ENCODE data around the gene EIF4A2.
"Not testable (repeated sequence)": the region's sequence is repeated elsewhere in the genome, so short reads cannot be mapped to it uniquely, and the experiment has no call there.

EIF4A2 gene

DNA sequence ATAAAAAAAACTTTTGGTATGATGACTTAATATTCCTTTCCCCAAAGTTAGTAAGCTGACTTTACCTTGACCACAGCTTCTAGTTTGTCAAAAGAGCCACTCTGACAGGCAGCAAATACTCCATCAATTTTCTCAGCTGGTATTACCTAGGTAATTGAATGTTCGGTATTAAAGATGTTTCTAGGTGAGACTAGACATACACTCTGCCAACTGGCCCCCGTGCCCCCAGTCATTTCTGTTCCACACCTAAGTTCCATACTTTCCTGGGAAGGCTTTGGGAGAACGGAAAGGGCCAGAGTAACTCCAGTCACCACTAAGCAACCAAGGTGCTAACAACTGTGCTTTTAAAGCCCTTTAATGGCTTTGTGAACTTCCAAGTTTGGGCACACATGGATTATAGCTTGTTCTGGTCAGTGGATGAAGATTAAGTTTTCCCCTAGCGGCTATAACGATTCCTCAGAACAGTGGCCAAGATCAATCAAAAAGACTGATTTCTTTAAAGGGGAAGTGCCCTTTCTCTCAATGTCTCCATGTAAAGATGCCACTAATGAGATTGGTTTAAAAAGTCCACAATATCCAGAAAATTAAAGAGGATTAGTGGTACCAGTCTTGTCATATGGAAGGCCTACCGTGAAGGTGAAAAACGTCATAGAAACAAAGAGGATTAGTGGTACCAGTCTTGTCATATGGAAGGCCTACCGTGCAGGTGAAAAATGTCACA is 7.0 kb downstream of the EIF4A2 start:
- H3K27me3 Mint-ChIP-seq: no peaks in the 10 kb centered on the region
- DNase-seq (no peak), ATAC-seq (replicated peaks) (peak; percentile 29 to 39)
- H3K4me1 Mint-ChIP-seq: peaks cover 19 to 33% of the 10 kb centered on the region in 2 donors
- H3K4me3 Mint-ChIP-seq: no peak overlapping the region
- no peaks in the 10 kb centered on the region for H3K9me3 Mint-ChIP-seq
- H3K27ac Mint-ChIP-seq: peak overlapping the region; percentile 87
- H3K36me3 Mint-ChIP-seq: peaks cover 39 to 59% of the 10 kb centered on the region in 2 donors

DNA sequence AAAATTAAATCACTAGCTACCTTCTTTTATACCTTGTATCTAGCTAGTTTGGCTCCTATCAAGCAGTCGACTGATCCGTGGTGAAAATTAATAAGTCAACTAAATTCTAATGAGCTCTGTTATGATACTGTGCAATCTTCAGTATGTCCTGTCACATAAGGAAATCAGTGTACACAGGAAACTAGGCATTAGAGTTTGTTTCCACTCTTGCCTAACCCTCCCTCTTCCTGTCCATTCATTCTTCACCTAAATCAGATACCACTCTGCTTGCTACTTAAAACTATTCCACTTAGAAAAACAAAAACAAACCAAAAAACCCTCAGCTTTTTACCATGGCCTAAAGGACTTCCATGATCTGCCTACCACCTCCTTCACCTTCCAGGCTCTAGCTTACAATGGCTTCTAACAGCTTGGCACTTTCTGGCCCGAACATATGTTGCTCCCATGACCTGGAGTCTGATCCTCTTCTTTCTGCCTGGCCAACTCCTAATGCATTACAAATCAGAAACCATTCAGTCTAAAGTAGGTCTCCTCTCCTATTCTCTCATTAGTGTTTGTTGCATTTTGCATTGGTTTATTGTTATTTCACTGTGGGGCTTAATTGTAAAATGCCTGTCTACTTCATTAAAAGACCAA is 15.0 kb downstream of the EIF4A2 start:
- peaks cover 24 to 43% of the 10 kb centered on the region in 2 donors for H3K36me3 Mint-ChIP-seq
- no peaks in the 10 kb centered on the region for H3K9me3 Mint-ChIP-seq
- H3K4me1 Mint-ChIP-seq: peaks cover 0 to 4% of the 10 kb centered on the region in 2 donors
- H3K27ac Mint-ChIP-seq: no peak overlapping the region
- ATAC-seq (replicated peaks): no peak
- H3K27me3 Mint-ChIP-seq: no peaks in the 10 kb centered on the region
- H3K4me3 Mint-ChIP-seq: no peak overlapping the region
- no peak for DNase-seq

DNA sequence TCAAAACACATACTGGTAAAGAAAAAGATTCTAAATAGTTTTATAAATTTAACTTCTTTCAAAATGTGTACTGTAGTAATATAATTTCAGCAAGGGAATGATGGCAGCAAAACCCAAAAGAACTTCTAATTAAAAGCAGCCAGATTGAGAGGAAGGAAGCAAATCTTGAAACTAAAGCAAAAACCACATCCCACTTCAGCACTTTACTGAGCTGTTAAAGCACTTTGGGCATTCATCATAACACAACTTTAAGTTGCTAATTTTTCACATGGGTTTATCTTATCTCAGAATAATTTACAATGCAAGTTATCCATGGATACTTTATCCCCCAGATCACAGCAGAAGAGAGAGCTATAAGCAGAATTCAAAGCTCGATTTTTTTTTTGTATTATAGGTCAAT is 16.9 kb downstream of the EIF4A2 start:
- H3K36me3 Mint-ChIP-seq: peaks cover 23 to 31% of the 10 kb centered on the region in 2 donors
- H3K27ac Mint-ChIP-seq: no peak overlapping the region
- H3K9me3 Mint-ChIP-seq: no peaks in the 10 kb centered on the region
- DNase-seq (no peak), ATAC-seq (replicated peaks) (no peak)
- no peaks in the 10 kb centered on the region for H3K27me3 Mint-ChIP-seq
- peaks cover 0 to 4% of the 10 kb centered on the region in 2 donors for H3K4me1 Mint-ChIP-seq
- H3K4me3 Mint-ChIP-seq: no peak overlapping the region

DNA sequence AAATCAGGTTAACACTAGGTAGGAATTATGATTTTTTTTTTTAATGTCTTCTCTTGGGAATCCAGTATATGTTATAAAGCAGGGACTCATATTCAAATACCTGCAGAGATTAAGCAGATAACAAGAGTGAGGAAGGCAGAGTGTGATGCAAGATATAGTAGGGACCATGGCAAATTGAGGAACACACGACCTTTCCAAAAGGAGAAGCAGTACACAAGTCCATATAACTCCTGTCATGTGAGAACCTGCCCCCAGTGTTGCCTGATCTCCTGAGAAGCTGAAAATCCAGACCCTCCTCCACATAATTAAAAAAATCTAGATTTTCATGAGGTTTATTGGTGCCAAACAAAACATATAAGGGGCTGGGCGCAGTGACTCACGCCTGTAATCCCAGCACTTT is 19.3 kb downstream of the EIF4A2 start:
- Mint-ChIP-seq H3K9me3 (no peaks in the 10 kb centered on the region), H3K4me1 (peaks cover 9% of the 10 kb centered on the region in 2 donors), H3K36me3 (peaks cover 9 to 19% of the 10 kb centered on the region in 2 donors), H3K4me3 (no peak overlapping the region), H3K27ac (no peak overlapping the region), H3K27me3 (no peaks in the 10 kb centered on the region)
- DNase-seq: no peak
- ATAC-seq (replicated peaks): no peak

DNA sequence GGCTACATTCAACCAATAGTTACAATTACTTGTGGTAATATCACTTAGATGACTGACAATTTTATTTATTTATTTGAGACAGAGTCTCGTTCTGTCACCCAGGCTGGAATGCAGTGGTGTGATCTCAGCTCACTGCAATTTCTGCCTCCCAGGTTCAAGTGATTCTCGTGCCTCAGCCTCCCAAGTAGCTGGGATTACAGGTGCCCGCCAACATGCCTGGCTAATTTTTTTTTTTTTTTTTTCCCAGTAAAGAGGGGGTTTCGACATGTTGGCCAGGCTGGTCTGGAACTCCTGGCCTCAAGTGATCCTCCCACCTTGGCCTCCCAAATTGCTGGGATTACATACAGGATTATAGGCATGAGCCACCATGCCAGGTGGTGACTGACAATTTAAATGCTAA is 20.1 kb downstream of the EIF4A2 start:
- peaks cover 7 to 16% of the 10 kb centered on the region in 2 donors for H3K36me3 Mint-ChIP-seq
- DNase-seq; ATAC-seq (replicated peaks); H3K4me3 Mint-ChIP-seq; H3K27me3 Mint-ChIP-seq; H3K4me1 Mint-ChIP-seq; H3K9me3 Mint-ChIP-seq; H3K27ac Mint-ChIP-seq: not testable (repeated sequence)

DNA sequence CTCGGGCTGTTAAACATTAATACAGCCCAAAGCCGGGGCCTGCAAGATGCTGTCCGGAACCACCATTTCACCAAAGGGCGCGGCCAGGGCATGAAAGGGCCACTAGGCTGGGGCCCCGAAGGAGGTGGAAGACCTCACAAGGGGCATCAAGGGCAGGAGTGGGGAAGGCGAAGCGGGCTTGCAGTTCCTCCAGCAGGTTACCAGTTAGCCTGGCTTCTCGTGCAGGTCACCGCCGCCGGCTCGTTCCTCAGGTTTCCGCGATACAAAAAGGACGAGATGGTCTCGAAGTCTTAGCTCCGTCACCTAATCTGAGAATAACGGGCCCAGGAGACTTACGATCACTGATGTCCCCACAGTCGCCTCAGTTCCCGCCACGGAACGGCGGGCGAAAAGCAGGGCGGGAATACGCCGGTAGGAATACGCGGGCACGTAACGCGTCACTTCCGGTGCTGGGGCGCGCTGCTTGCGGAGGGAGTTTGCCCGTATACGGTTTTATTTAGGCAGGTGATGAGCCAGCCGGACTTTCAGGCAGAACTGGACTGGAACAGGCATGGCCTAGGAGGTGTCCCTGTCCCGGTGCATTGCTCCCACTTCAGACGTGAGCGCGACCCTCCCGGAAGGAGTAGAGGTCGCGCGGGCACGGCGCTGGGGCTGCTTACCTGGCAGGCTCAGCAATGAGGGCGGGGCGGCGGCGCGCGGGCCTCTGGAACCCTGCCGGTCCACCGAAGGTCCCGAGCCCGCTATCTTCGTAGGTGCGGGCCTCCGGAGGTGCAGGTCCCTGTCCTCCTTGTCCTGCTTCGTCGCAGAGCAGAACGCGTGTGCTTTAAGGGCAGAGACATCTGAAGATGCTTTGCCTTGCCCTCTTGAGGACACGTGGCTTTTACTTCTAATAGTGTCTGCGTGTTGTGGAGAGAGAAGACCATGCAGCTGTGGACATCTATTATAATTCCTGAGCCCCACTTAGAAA is 23.0 kb downstream of the EIF4A2 start, which contains the start of gene RFC4:
TSS of gene RFC4 (minus strand) at position 394 of the 967 bp plus-strand sequence. CDS start 1,769 bp downstream, outside the sequence.
- peak within 1 kb of the TSS; percentile 93 for H3K27ac Mint-ChIP-seq
- H3K4me3 Mint-ChIP-seq: peak within 1 kb of the TSS; percentile 90
- no peaks in the 10 kb centered on the region for H3K27me3 Mint-ChIP-seq
- peak; percentile 79 for DNase-seq
- peak; percentile 91 to 93 for ATAC-seq (replicated peaks)
- H3K36me3 Mint-ChIP-seq: peaks cover 2 to 8% of the 10 kb centered on the region in 2 donors
- no peaks in the 10 kb centered on the region for H3K9me3 Mint-ChIP-seq
- peaks cover 5 to 9% of the 10 kb centered on the region in 2 donors for H3K4me1 Mint-ChIP-seq

DNA sequence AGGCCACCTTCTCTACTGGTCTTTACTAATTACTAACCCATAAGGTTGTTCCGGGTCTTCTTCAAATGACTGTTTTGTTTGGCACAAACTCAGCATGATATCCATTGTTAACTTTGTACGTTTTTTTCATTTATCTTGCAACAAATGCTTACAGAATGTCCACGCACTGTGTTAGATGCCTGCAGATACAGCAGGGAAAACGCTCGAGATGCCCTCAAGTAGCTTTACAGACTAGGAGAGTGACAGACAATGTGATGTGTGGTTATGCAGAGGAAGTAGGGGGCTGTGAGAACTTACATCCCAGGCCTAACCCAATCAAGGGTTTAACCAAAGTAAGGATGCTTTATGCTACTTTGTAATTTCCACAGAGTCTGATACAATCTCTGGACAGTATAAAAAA is 23.9 kb downstream of the EIF4A2 start:
- Mint-ChIP-seq H3K27me3 (peaks cover 3 to 4% of the 10 kb centered on the region in 2 donors), H3K9me3 (no peaks in the 10 kb centered on the region), H3K4me1 (peaks cover 5 to 9% of the 10 kb centered on the region in 2 donors), H3K4me3 (peak overlapping the region; percentile 90), H3K36me3 (peaks cover 2 to 8% of the 10 kb centered on the region in 2 donors), H3K27ac (peak overlapping the region; percentile 93)
- ATAC-seq (replicated peaks) (peak in 1 of 2 donors; percentile 11), DNase-seq (no peak)

DNA sequence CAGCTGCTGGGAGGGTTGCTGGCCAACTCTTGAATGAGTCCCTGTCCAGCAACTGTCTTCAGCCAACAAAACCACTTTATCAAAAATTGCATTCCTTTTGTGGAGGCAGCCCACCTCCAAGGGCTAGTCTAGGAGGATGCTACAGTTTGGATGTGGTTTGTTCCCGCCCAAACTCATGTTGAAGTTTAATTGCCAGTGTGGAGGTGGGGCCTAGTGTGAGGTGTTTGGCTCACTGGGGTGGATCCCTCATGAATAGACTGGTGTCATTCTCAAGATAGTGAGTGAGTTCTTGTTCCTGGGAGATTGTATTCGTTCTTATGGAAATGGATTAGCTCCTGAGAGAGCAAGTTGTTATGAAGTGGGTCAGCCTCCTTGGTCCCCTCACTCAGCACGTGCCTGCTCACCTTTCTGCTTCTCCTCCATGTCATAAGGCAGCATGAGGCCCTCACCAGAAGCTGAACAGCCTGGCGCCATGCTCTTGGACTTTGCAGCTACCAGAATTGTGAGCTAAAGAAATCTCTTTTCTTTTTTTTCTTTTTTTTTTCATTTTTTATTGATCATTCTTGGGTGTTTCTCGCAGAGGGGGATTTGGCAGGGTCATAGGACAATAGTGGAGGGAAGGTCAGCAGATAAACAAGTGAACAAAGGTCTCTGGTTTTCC is 27.1 kb downstream of the EIF4A2 start:
- H3K4me3 Mint-ChIP-seq: no peak overlapping the region
- H3K36me3 Mint-ChIP-seq: no peaks in the 10 kb centered on the region
- no peak overlapping the region for H3K27ac Mint-ChIP-seq
- no peaks in the 10 kb centered on the region for H3K9me3 Mint-ChIP-seq
- no peak for ATAC-seq (replicated peaks)
- DNase-seq: no peak
- peaks cover 5 to 9% of the 10 kb centered on the region in 2 donors for H3K4me1 Mint-ChIP-seq
- peaks cover 3 to 19% of the 10 kb centered on the region in 2 donors for H3K27me3 Mint-ChIP-seq

DNA sequence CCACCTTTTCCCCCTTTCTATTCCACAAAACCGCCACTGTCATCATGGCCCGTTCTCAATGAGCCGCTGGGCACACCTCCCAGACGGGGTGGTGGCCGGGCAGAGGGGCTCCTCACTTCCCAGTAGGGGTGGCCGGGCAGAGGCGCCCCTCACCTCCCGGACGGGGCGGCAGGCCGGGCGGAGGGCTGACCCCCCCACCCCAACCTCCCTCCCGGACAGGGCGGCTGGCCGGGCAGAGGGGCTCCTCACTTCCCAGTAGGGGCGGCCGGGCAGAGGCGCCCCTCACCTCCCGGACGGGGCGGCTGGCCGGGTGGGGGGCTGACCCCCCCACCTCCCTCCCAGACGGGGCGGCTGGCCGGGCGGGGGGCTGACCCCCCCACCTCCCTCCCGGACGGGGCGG is 27.9 kb downstream of the EIF4A2 start:
- not testable (repeated sequence) for H3K27ac Mint-ChIP-seq; H3K9me3 Mint-ChIP-seq; H3K4me1 Mint-ChIP-seq; H3K4me3 Mint-ChIP-seq; DNase-seq; H3K36me3 Mint-ChIP-seq; ATAC-seq (replicated peaks)
- H3K27me3 Mint-ChIP-seq: peaks cover 3 to 19% of the 10 kb centered on the region in 2 donors

DNA sequence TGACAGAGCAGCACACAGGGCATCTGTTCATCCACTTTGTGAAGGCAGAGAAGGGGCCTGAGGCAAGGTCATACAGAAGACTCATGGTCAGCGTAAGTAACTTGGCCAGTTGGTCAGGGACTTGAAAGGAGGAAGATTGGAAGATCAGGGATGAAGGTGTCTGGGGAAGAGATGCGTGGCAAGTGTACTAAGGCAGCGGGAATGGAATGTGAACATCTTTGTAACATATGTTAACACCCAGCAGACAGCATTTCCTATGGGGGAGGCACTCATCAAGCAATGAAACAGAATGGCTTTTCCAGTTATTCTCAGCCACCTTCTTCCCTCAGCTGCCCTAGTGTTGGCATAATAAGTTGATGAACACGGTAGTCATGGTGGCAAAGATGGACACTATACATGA is 30.7 kb downstream of the EIF4A2 start:
- DNase-seq: no peak
- H3K27ac Mint-ChIP-seq: no peak overlapping the region

DNA sequence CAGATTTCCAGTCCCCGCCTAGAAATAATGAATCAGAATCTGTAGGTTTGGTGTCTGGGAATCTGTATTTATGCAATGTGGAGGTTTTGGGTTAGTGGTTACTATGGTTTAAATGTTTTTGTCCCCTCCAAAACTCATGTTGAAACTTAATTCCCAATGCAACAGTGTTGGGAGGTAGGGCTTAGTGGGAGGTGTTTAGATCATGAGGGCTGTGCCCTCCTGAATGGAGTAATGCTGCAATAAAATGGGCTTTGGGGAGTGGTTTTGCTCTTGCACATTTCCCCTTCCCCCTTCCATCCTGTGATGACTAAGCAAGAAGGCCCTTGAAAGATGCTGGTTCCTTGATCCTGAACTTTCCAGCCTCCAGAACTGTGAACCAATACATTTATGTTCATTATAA is 32.1 kb downstream of the EIF4A2 start:
- H3K27me3 Mint-ChIP-seq: peaks cover 3 to 19% of the 10 kb centered on the region in 2 donors
- no peak for DNase-seq

More for the DNA sequence above, 30.7 kb downstream of the EIF4A2 start:
- no peak for ATAC-seq (replicated peaks)
- H3K36me3 Mint-ChIP-seq: peaks cover 0 to 2% of the 10 kb centered on the region in 2 donors
- peaks cover 3 to 19% of the 10 kb centered on the region in 2 donors for H3K27me3 Mint-ChIP-seq
- H3K4me1 Mint-ChIP-seq: no peaks in the 10 kb centered on the region
- H3K4me3 Mint-ChIP-seq: no peak overlapping the region
- H3K9me3 Mint-ChIP-seq: no peaks in the 10 kb centered on the region

DNA sequence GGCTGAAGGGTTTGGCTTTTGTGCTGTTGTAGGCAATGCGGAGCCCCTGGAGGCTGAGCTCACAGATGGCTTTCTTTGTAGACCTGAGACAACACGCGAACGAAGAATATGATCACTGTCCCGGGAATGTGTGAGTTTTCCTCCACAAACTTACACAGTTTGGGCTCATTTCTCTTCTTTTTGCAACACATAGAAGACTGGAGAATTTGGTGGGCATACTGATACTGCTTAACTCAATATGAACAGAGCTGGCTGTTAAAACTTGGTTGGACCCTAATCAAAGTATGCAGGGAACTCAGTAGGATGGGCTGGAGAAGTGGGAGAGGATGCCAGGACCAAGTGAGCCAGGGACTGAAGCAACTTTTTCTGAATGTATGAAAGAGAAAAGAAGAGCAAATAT is 35.1 kb downstream of the EIF4A2 start:
- ATAC-seq (replicated peaks) (no peak), DNase-seq (no peak)
- H3K4me3 Mint-ChIP-seq: no peak overlapping the region
- H3K36me3 Mint-ChIP-seq: peaks cover 0 to 2% of the 10 kb centered on the region in 2 donors
- no peaks in the 10 kb centered on the region for H3K4me1 Mint-ChIP-seq
- peaks cover 0 to 6% of the 10 kb centered on the region in 2 donors for H3K27me3 Mint-ChIP-seq
- H3K27ac Mint-ChIP-seq: no peak overlapping the region
- H3K9me3 Mint-ChIP-seq: no peaks in the 10 kb centered on the region

More for the DNA sequence above, 32.1 kb downstream of the EIF4A2 start:
- Mint-ChIP-seq H3K4me1 (no peaks in the 10 kb centered on the region), H3K4me3 (no peak overlapping the region), H3K27ac (no peak overlapping the region), H3K9me3 (no peaks in the 10 kb centered on the region), H3K36me3 (peaks cover 0 to 2% of the 10 kb centered on the region in 2 donors)
- no peak for ATAC-seq (replicated peaks)

DNA sequence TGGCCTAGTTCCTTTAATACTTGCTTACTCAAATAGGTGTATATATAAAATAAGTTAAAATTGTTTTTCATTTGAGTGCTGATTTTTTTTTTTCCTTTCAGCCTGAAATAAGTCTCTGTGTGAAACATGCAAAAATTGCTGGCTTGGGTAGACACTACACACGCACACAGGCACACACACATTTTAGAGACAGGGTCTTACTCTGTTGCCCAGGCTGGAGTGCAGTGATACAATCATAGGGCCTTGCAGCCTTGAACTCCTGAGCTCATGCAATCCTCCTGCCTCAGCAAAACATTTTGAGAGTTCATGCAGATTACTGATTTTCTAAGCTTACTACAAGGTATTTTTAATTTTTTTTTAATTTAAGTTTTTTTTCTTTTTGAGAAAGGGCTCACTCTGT is 35.6 kb downstream of the EIF4A2 start:
- no peaks in the 10 kb centered on the region for H3K4me1 Mint-ChIP-seq
- no peak overlapping the region for H3K4me3 Mint-ChIP-seq
- peaks cover 0 to 2% of the 10 kb centered on the region in 2 donors for H3K36me3 Mint-ChIP-seq
- ATAC-seq (replicated peaks) (no peak), DNase-seq (no peak)
- H3K27ac Mint-ChIP-seq: no peak overlapping the region
- no peaks in the 10 kb centered on the region for H3K9me3 Mint-ChIP-seq
- peaks cover 0 to 3% of the 10 kb centered on the region in 2 donors for H3K27me3 Mint-ChIP-seq
